NCI-H1105 (cell line): ENCODE results near the gene CPB2.

Source experiments
- DNase-seq: peaks from one replicate; lab custom pipeline; 2025; lab: John Stamatoyannopoulos, UW

The CPB2 gene

GRCh38 chr13:46097015-46097414 is 7.8 kb downstream of the CPB2 start:
- no peak for DNase-seq

- no peak for DNase-seq
Measured at GRCh38 chr13:46094478-46094877, 10.4 kb downstream of the CPB2 start.

GRCh38 chr13:46088821-46089562 is 15.8 kb downstream of the CPB2 start:
- no peak for DNase-seq

- DNase-seq, result no peak
Measured at GRCh38 chr13:46087481-46087880, 17.4 kb downstream of the CPB2 start.

GRCh38 chr13:46086985-46087384 is 17.8 kb downstream of the CPB2 start:
- no peak for DNase-seq

- DNase-seq, result no peak
Measured at GRCh38 chr13:46086421-46086922, 18.4 kb downstream of the CPB2 start.

GRCh38 chr13:46085737-46086136 is 19.1 kb downstream of the CPB2 start:
- no peak for DNase-seq

- no peak for DNase-seq
Measured at GRCh38 chr13:46082324-46082723, 22.5 kb downstream of the CPB2 start.

GRCh38 chr13:46079770-46080169 is 25.1 kb downstream of the CPB2 start:
- no peak for DNase-seq

GRCh38 chr13:46077265-46077664 is 27.6 kb downstream of the CPB2 start:
- no peak for DNase-seq

GRCh38 chr13:46076827-46077226 is 28.0 kb downstream of the CPB2 start:
- DNase-seq, result no peak

GRCh38 chr13:46075811-46076210 is 29.0 kb downstream of the CPB2 start:
- DNase-seq, result no peak

- DNase-seq, result no peak
Measured at GRCh38 chr13:46071590-46072249, 33.1 kb downstream of the CPB2 start.

- no peak for DNase-seq
Measured at GRCh38 chr13:46063292-46063691, 41.5 kb downstream of the CPB2 start.

- DNase-seq, result no peak
Measured at GRCh38 chr13:46062185-46062584, 42.6 kb downstream of the CPB2 start.

GRCh38 chr13:46059405-46059804 is 45.4 kb downstream of the CPB2 start:
- no peak for DNase-seq

- no peak for DNase-seq
Measured at GRCh38 chr13:46058268-46058667, 46.6 kb downstream of the CPB2 start.

GRCh38 chr13:46057256-46058015 is 47.4 kb downstream of the CPB2 start:
- no peak for DNase-seq

- no peak for DNase-seq
Measured at GRCh38 chr13:46053162-46054012, 51.4 kb downstream of the CPB2 start.

- DNase-seq, result peak; percentile 85
Measured at GRCh38 chr13:46052319-46053161, 52.3 kb downstream of the CPB2 start, which contains the start of gene ZC3H13. TSS of gene ZC3H13 (minus strand) at chr13:46052746. CDS start at chr13:46045507, 7,239 bp downstream.

GRCh38 chr13:46051968-46052318 is 52.9 kb downstream of the CPB2 start:
- no peak for DNase-seq
